Astrocyte (in vitro differentiated cells and primary cell): Measurements from ENCODE around the gene ID1.

Source experiments
- EZH2 ChIP-seq: IDR thresholded peaks from 2 replicates; pipeline ENCODE4 v1.6.1; 2012; ENCODE audit warnings: mild to moderate bottlenecking, low read length, inconsistent platforms; ENCODE audit not compliant: insufficient read depth
- TF ChIP-seq, protein P1 (sequence below): IDR thresholded peaks from 2 replicates; pipeline ENCODE4 v1.5.1; 2011; ENCODE audit warnings: low read depth, mild to moderate bottlenecking, inconsistent platforms, low read length, moderate library complexity; ENCODE audit not compliant: insufficient read depth

DNA sequence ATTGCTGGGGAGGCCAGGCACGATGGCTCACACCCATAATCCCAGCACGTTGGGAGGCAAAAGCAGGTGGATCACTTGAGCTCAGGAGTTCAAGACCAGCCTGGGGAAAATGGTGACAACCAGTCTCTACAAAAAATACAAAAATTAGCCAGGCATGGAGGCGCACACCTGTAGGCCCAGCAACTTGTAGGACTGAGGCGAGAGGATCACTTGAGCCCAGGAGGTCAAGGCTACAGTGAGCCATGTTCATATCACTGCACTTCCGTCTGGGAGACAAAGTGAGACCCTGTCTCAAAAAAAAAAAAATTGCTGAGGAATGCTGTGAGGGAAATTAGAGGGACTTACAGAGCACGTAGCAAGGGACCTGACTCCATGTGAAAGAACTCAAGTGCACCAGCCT, 40.8 kb upstream of the ID1 start:
- TF ChIP-seq, protein P1, sequence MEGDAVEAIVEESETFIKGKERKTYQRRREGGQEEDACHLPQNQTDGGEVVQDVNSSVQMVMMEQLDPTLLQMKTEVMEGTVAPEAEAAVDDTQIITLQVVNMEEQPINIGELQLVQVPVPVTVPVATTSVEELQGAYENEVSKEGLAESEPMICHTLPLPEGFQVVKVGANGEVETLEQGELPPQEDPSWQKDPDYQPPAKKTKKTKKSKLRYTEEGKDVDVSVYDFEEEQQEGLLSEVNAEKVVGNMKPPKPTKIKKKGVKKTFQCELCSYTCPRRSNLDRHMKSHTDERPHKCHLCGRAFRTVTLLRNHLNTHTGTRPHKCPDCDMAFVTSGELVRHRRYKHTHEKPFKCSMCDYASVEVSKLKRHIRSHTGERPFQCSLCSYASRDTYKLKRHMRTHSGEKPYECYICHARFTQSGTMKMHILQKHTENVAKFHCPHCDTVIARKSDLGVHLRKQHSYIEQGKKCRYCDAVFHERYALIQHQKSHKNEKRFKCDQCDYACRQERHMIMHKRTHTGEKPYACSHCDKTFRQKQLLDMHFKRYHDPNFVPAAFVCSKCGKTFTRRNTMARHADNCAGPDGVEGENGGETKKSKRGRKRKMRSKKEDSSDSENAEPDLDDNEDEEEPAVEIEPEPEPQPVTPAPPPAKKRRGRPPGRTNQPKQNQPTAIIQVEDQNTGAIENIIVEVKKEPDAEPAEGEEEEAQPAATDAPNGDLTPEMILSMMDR, result no peak
- TF ChIP-seq EZH2, result no peak
